Activated CD8-positive, alpha-beta T cell treated with anti-CD3 and anti-CD28 coated beads for 36 hours (primary cell): Measurements from ENCODE around the gene TRANK1. TPM values are rescaled to one million over a fixed set of nuclear protein-coding genes. Genes with fewer than 3 reads are reported as not detected.

ENCODE experiments used
- ATAC-seq: fragments of 200-7000 bp; cut with Tn5 transposase; one replicate; pipeline ENCODE4 v1.10.0; 2021; ENCODE audit warnings: mild to moderate bottlenecking, moderate library complexity
- CTCF ChIA-PET: fragments of 350-600 bp; sonication (Branson Sonifier 250); formaldehyde crosslinking; loops from one replicate; lab custom pipeline; 2021; ENCODE audit warnings: antibody characterized with exemption; lab: Charles Lee
- POLR2A ChIA-PET: fragments of 350-600 bp; sonication (Branson Sonifier 250); formaldehyde crosslinking; loops from one replicate; lab custom pipeline; 2021; ENCODE audit warnings: antibody characterized with exemption; lab: Charles Lee
- DNase-seq: peaks from one replicate; pipeline ENCODE4 v3.0.0-alpha.2; 2020
- H3K27ac Mint-ChIP-seq: one replicate; pipeline ENCODE4 v1.8.0; 2021; ENCODE audit warnings: mild to moderate bottlenecking, mixed read lengths
- H3K27me3 Mint-ChIP-seq: one replicate; pipeline ENCODE4 v1.8.0; 2021; ENCODE audit warnings: mixed read lengths
- H3K36me3 Mint-ChIP-seq: one replicate; pipeline ENCODE4 v1.8.0; 2021; ENCODE audit warnings: low read depth, mixed read lengths
- H3K4me1 Mint-ChIP-seq: one replicate; pipeline ENCODE4 v1.8.0; 2021; ENCODE audit warnings: low read depth, mixed read lengths
- H3K4me3 Mint-ChIP-seq: one replicate; pipeline ENCODE4 v1.8.0; 2021; ENCODE audit warnings: mild to moderate bottlenecking, moderate library complexity, mixed read lengths
- H3K9me3 Mint-ChIP-seq: one replicate; pipeline ENCODE4 v1.8.0; 2021; ENCODE audit warnings: mixed read lengths
- CTCF ChIP-seq: fragments of 200-600 bp; IDR thresholded peaks from one replicate; pipeline ENCODE4 v1.8.0; 2022; ENCODE audit warnings: antibody characterized with exemption, mild to moderate bottlenecking
- intact Hi-C: fragments of 100-400 bp; cut with micrococcal nuclease; formaldehyde crosslinking; loops from one replicate; pipeline ENCODE4 v1.10.0; 2022
- total RNA-seq, 2 experiments: library from RNA; stranded (reverse); gene quantifications; one replicate each; pipeline ENCODE4 v1.2.3, GENCODE V29; 2021

Gene TRANK1
- total RNA-seq, 2 experiments from 2014 or later: 16.0 to 17.4 TPM

- TF ChIP-seq CTCF: no peak
- ATAC-seq (no peak), DNase-seq (no peak)
- peaks cover 6% of the 10 kb centered on the region for H3K36me3 Mint-ChIP-seq
- no peaks in the 10 kb centered on the region for H3K4me1 Mint-ChIP-seq
- POLR2A ChIA-PET: no interaction called here
- H3K27me3 Mint-ChIP-seq: no peaks in the 10 kb centered on the region
- CTCF ChIA-PET: interaction anchor here (1.9 kb wide), 2 partner anchors 11 to 41 kb away, joined by 5 to 9 read pairs; no protein-coding TSS in a partner anchor
- H3K27ac Mint-ChIP-seq: no peak overlapping the region
- intact Hi-C loops: no loop called here
- no peak overlapping the region for H3K4me3 Mint-ChIP-seq
- H3K9me3 Mint-ChIP-seq: no peaks in the 10 kb centered on the region
Measured at GRCh38 chr3:36827133-36827532, 117.7 kb downstream of the TRANK1 start.

GRCh38 chr3:36826240-36826639 is 118.6 kb downstream of the TRANK1 start:
- ChIA-PET POLR2A (no interaction called here), CTCF (interaction anchor here (1.9 kb wide), 2 partner anchors 12 to 42 kb away, joined by 5 to 9 read pairs; no protein-coding TSS in a partner anchor)
- H3K4me1 Mint-ChIP-seq: no peaks in the 10 kb centered on the region
- ATAC-seq (no peak), DNase-seq (no peak)
- no peaks in the 10 kb centered on the region for H3K9me3 Mint-ChIP-seq
- no peak overlapping the region for H3K4me3 Mint-ChIP-seq
- peaks cover 5% of the 10 kb centered on the region for H3K36me3 Mint-ChIP-seq
- TF ChIP-seq CTCF: no peak
- H3K27ac Mint-ChIP-seq: no peak overlapping the region
- H3K27me3 Mint-ChIP-seq: no peaks in the 10 kb centered on the region
- intact Hi-C loops: no loop called here

- no peak overlapping the region for H3K4me3 Mint-ChIP-seq
- POLR2A ChIA-PET: no interaction called here
- H3K9me3 Mint-ChIP-seq: no peaks in the 10 kb centered on the region
- TF ChIP-seq CTCF: no peak
- DNase-seq (no peak), ATAC-seq (no peak)
- peaks cover 4% of the 10 kb centered on the region for H3K36me3 Mint-ChIP-seq
- H3K27me3 Mint-ChIP-seq: no peaks in the 10 kb centered on the region
- CTCF ChIA-PET: no interaction called here
- no peak overlapping the region for H3K27ac Mint-ChIP-seq
- intact Hi-C loops: no loop called here
- H3K4me1 Mint-ChIP-seq: no peaks in the 10 kb centered on the region
Measured at GRCh38 chr3:36824443-36824842, 120.4 kb downstream of the TRANK1 start.

GRCh38 chr3:36823806-36824205 is 121.0 kb downstream of the TRANK1 start:
- ChIA-PET CTCF (no interaction called here), POLR2A (no interaction called here)
- ATAC-seq (no peak), DNase-seq (no peak)
- no peak for TF ChIP-seq CTCF
- Mint-ChIP-seq H3K4me3 (no peak overlapping the region), H3K36me3 (peaks cover 4% of the 10 kb centered on the region), H3K27ac (no peak overlapping the region), H3K27me3 (no peaks in the 10 kb centered on the region), H3K4me1 (no peaks in the 10 kb centered on the region), H3K9me3 (no peaks in the 10 kb centered on the region)
- intact Hi-C loops: no loop called here

- intact Hi-C loops: no loop called here
- ChIA-PET POLR2A (no interaction called here), CTCF (interaction anchor here (0.7 to 1.1 kb wide), 2 partner anchors 10 to 138 kb away, joined by 4 read pairs; no protein-coding TSS in a partner anchor)
- Mint-ChIP-seq H3K27ac (no peak overlapping the region), H3K4me3 (no peak overlapping the region), H3K36me3 (peaks cover 3% of the 10 kb centered on the region), H3K4me1 (no peaks in the 10 kb centered on the region), H3K27me3 (no peaks in the 10 kb centered on the region), H3K9me3 (no peaks in the 10 kb centered on the region)
- no peak for ATAC-seq
- no peak for DNase-seq
- no peak for TF ChIP-seq CTCF
Measured at GRCh38 chr3:36820083-36820482, 124.8 kb downstream of the TRANK1 start.
